ENCODE data around the gene SLC27A4. TPM values are rescaled to one million over a fixed set of nuclear protein-coding genes. Genes with fewer than 3 reads are reported as not detected.

The SLC27A4 gene
- total RNA-seq, 6 experiments from 2014 or later = 15.8 to 97.3 (median 24.1) TPM

- Histone ChIP-seq H3K4me1 (peaks cover 0 to 25% (median 10%) of the 10 kb centered on the region in 4 donors), H3K9me3 (no peaks in the 10 kb centered on the region), H3K36me3 (no peaks in the 10 kb centered on the region), H3K4me3 (no peak overlapping the region), H3K27me3 (no peaks in the 10 kb centered on the region), H3K27ac (peak overlapping the region; percentile 65 to 74 (median 69))
- 58% methylated on average over 11 of the region's 16 CpGs for WGBS (ENCODE audit: insufficient coverage, low coverage, low lambda C conversion rate, missing lambda C conversion rate)
- no peak for DNase-seq
- peak; percentile 14 to 81 (median 46) for ATAC-seq
- intact Hi-C loops (cut with DNase I) = loop anchor here (10.0 kb wide), 1 partner anchor 48 kb away; the partner anchor contains the start of gene SLC27A4 (in 2 of the 2)
- TF ChIP-seq CTCF (IDR thresholded peaks at IDR 0.05) = no peak
- TF ChIP-seq POLR2A (IDR thresholded peaks at IDR 0.05) = peak; percentile 45
Measured at GRCh38 chr9:128296340-128297220, 43.7 kb upstream of the SLC27A4 start.

GRCh38 chr9:128297221-128297773, 43.0 kb upstream of the SLC27A4 start:
- TF ChIP-seq CTCF (IDR thresholded peaks at IDR 0.05) (no peak), POLR2A (IDR thresholded peaks at IDR 0.05) (no peak)
- DNase-seq (peak; percentile 63 to 82 (median 74)), ATAC-seq (peak in 3 of 4 donors; percentile 60 to 69 (median 63))
- H3K27ac ChIP-seq = peak overlapping the region; percentile 65 to 74 (median 69)
- no peak overlapping the region for H3K4me3 ChIP-seq
- H3K36me3 ChIP-seq = no peaks in the 10 kb centered on the region
- H3K9me3 ChIP-seq = no peaks in the 10 kb centered on the region
- 44% methylated on average over 2 of the region's 2 CpGs for WGBS (ENCODE audit: insufficient coverage, low coverage, low lambda C conversion rate, missing lambda C conversion rate)
- H3K27me3 ChIP-seq = no peaks in the 10 kb centered on the region
- peaks cover 0 to 25% (median 10%) of the 10 kb centered on the region in 4 donors for H3K4me1 ChIP-seq
- intact Hi-C loops (cut with DNase I) = loop anchor here (10.0 kb wide), 1 partner anchor 48 kb away; the partner anchor contains the start of gene SLC27A4 (in 2 of the 2)

- TF ChIP-seq POLR2A (IDR thresholded peaks at IDR 0.05) = no peak
- no peak for TF ChIP-seq CTCF (IDR thresholded peaks at IDR 0.05)
- H3K4me1 ChIP-seq = peaks cover 0 to 25% (median 10%) of the 10 kb centered on the region in 4 donors
- no peaks in the 10 kb centered on the region for H3K27me3 ChIP-seq
- DNase-seq (no peak), ATAC-seq (no peak)
- no peaks in the 10 kb centered on the region for H3K36me3 ChIP-seq
- no peaks in the 10 kb centered on the region for H3K9me3 ChIP-seq
- no peak overlapping the region for H3K27ac ChIP-seq
- H3K4me3 ChIP-seq = no peak overlapping the region
- intact Hi-C loops (cut with DNase I) = loop anchor here (10.0 kb wide), 1 partner anchor 46 kb away; the partner anchor contains the start of gene SLC27A4 (in 2 of the 2)
- WGBS (ENCODE audit: insufficient coverage, low coverage, low lambda C conversion rate, missing lambda C conversion rate) = 76% methylated on average over 5 of the region's 20 CpGs
Measured at GRCh38 chr9:128298535-128299482, 41.5 kb upstream of the SLC27A4 start.
